B cell (primary cell): ENCODE results near the gene APIP. TPM values are rescaled to one million over a fixed set of nuclear protein-coding genes. Genes with fewer than 3 reads are reported as not detected.

Experiments used
- ATAC-seq: fragments of 200-7000 bp; cut with Tn5 transposase; one replicate; pipeline ENCODE4 v1.10.0; 2021; ENCODE audit warnings: low read depth, mild to moderate bottlenecking, moderate number of reproducible peaks, moderate library complexity
- CTCF ChIA-PET: fragments of 350-600 bp; sonication (Branson Sonifier 250); formaldehyde crosslinking; loops from one replicate; lab custom pipeline; 2021; ENCODE audit warnings: antibody characterized with exemption, inconsistent platforms; lab: Charles Lee
- POLR2A ChIA-PET: fragments of 350-600 bp; sonication (Branson Sonifier 250); formaldehyde crosslinking; loops from one replicate; lab custom pipeline; 2021; ENCODE audit warnings: antibody characterized with exemption; lab: Charles Lee
- DNase-seq: peaks from one replicate; pipeline ENCODE4 v3.0.0; 2013
- H2AFZ ChIP-seq: 2 replicates; pipeline ENCODE4 v1.6.1; 2012; ENCODE audit warnings: mild to moderate bottlenecking, low read depth, low read length; ENCODE audit not compliant: insufficient read depth, poor library complexity, severe bottlenecking
- H3K27ac ChIP-seq, 2 donors: 1 replicate in 1 of 2; 2 replicates in 1 of 2; pipeline ENCODE4 v1.5.1; 2012 to 2013; ENCODE audit warnings: low read length in 2 of 2, mild to moderate bottlenecking in 2 of 2, moderate library complexity in 1 of 2
- H3K27me3 ChIP-seq, 4 experiments: fragments of 200-600 bp in 1 of 4; sonication (generic) in 1 of 4; replicated peaks in 1 of 4; 1 replicate in 2 of 4; 2 replicates in 2 of 4; pipeline versions ENCODE4 v1.6.1 to v1.7.0; 2013 to 2016; ENCODE audit warnings: low read length in 3 of 4, mild to moderate bottlenecking in 2 of 4, mixed read lengths in 1 of 4, moderate library complexity in 1 of 4; ENCODE audit not compliant: insufficient read depth in 4 of 4, control insufficient read depth in 3 of 4; ENCODE audit errors: control extremely low read depth in 1 of 4
- H3K36me3 ChIP-seq, 2 experiments: replicated peaks in 1 of 2; 1 replicate in 1 of 2; 2 replicates in 1 of 2; pipeline versions ENCODE4 v1.6.1 to v1.7.1; 2013; ENCODE audit warnings: low read length in 1 of 2; ENCODE audit not compliant: insufficient read depth in 2 of 2, control insufficient read depth in 1 of 2; ENCODE audit errors: control extremely low read depth in 1 of 2, extremely low read depth in 1 of 2
- H3K4me1 ChIP-seq, 2 donors: fragments of 200-600 bp in 1 of 2; sonication (generic) in 1 of 2; 1 replicate in 1 of 2; 2 replicates in 1 of 2; pipeline versions ENCODE4 v1.5.1 to v1.6.1; 2013 to 2017; ENCODE audit warnings: low read length in 2 of 2; ENCODE audit not compliant: control insufficient read depth in 2 of 2, insufficient read depth in 2 of 2
- H3K4me2 ChIP-seq: replicated peaks from 2 replicates; pipeline ENCODE3; 2012; ENCODE audit warnings: mild to moderate bottlenecking, low read depth, low read length; ENCODE audit not compliant: poor library complexity, severe bottlenecking
- H3K4me3 ChIP-seq, 5 experiments: fragments of 200-600 bp in 1 of 5; sonication (generic) in 1 of 5; 1 replicate in 3 of 5; 2 replicates in 2 of 5; pipeline versions ENCODE4 v1.5.1 to v1.7.0; 2011 to 2016; ENCODE audit warnings: low read length in 4 of 5, mild to moderate bottlenecking in 4 of 5, low read depth in 2 of 5, control low read depth in 1 of 5, moderate library complexity in 1 of 5; ENCODE audit not compliant: insufficient read depth in 1 of 5; ENCODE audit errors: control extremely low read depth in 1 of 5, extremely low read depth in 1 of 5
- H3K79me2 ChIP-seq: fragments of 200-600 bp; sonication (generic); one replicate; pipeline ENCODE4 v1.6.0; 2016; ENCODE audit warnings: low read length; ENCODE audit not compliant: control insufficient read depth, insufficient read depth
- H3K9ac ChIP-seq: fragments of 200-600 bp; sonication (generic); 2 replicates; pipeline ENCODE4 v1.6.1; 2017; ENCODE audit warnings: mild to moderate bottlenecking, low read length, moderate library complexity
- H3K9me3 ChIP-seq, 3 donors: one replicate each; pipeline versions ENCODE4 v1.6.1 to v1.7.1; 2013; ENCODE audit warnings: low read length in 2 of 3; ENCODE audit not compliant: control insufficient read depth in 2 of 3, insufficient read depth in 1 of 3; ENCODE audit errors: control extremely low read depth in 1 of 3
- H4K20me1 ChIP-seq: 2 replicates; pipeline ENCODE4 v1.6.0; 2012; ENCODE audit warnings: mild to moderate bottlenecking, low read length; ENCODE audit not compliant: insufficient read depth, control insufficient read depth, poor library complexity, severe bottlenecking
- H3K27ac Mint-ChIP-seq: one replicate; pipeline ENCODE4 v1.8.0; 2021; ENCODE audit warnings: mixed read lengths
- H3K27me3 Mint-ChIP-seq: one replicate; pipeline ENCODE4 v1.8.0; 2021; ENCODE audit warnings: mixed read lengths
- H3K4me1 Mint-ChIP-seq: one replicate; pipeline ENCODE4 v1.8.0; 2021; ENCODE audit warnings: mixed read lengths
- H3K4me3 Mint-ChIP-seq: one replicate; pipeline ENCODE4 v1.8.0; 2021; ENCODE audit warnings: mixed read lengths
- H3K9me3 Mint-ChIP-seq: one replicate; pipeline ENCODE4 v1.8.0; 2022; ENCODE audit warnings: mixed read lengths; ENCODE audit not compliant: insufficient read depth
- EZH2 ChIP-seq: IDR thresholded peaks from 2 replicates; pipeline ENCODE4 v1.6.1; 2012; ENCODE audit warnings: borderline replicate concordance, low read depth, mild to moderate bottlenecking, moderate library complexity, low read length; ENCODE audit not compliant: insufficient read depth, poor library complexity, severe bottlenecking
- WGBS: methylation state at CpG from one replicate; pipeline ENCODE4 v1.1.5; 2013; ENCODE audit warnings: missing lambda C conversion rate; ENCODE audit not compliant: insufficient coverage; 5-methylcytosine and 5-hydroxymethylcytosine counted together
- intact Hi-C: fragments of 100-400 bp; cut with micrococcal nuclease; formaldehyde crosslinking; loops from one replicate; pipeline ENCODE4 v1.10.0; 2022
- polyA plus RNA-seq: library from polyadenylated mRNA; depleted of rRNA; stranded (reverse); fragments of >200 nt; gene quantifications from 2 replicates; pipeline ENCODE4 v1.2.3, GENCODE V29; 2012
- total RNA-seq, 2 donors: library from RNA; stranded (reverse); fragments of 120-200 nt in 1 of 2; gene quantifications; 1 replicate in 1 of 2; 2 replicates in 1 of 2; pipeline versions ENCODE4 v1.2.3 to v1.2.4, GENCODE V29; 2013 to 2022
- TF ChIP-seq, protein P1 (sequence below): fragments of 200-600 bp; IDR thresholded peaks from one replicate; pipeline ENCODE4 v1.8.0; 2022; ENCODE audit warnings: antibody characterized with exemption, mild to moderate bottlenecking

The APIP gene
- total and polyA plus RNA-seq, 2 donors (not counting 1 experiment from before 2014, with no cell fraction given): 6.1 to 19.4 TPM

- TF ChIP-seq, protein P1, sequence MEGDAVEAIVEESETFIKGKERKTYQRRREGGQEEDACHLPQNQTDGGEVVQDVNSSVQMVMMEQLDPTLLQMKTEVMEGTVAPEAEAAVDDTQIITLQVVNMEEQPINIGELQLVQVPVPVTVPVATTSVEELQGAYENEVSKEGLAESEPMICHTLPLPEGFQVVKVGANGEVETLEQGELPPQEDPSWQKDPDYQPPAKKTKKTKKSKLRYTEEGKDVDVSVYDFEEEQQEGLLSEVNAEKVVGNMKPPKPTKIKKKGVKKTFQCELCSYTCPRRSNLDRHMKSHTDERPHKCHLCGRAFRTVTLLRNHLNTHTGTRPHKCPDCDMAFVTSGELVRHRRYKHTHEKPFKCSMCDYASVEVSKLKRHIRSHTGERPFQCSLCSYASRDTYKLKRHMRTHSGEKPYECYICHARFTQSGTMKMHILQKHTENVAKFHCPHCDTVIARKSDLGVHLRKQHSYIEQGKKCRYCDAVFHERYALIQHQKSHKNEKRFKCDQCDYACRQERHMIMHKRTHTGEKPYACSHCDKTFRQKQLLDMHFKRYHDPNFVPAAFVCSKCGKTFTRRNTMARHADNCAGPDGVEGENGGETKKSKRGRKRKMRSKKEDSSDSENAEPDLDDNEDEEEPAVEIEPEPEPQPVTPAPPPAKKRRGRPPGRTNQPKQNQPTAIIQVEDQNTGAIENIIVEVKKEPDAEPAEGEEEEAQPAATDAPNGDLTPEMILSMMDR: no peak
- no peak for TF ChIP-seq EZH2
- CTCF ChIA-PET: interaction anchor here (2.1 kb wide), 1 partner anchor 15 kb away, joined by 5 read pairs; no protein-coding TSS in a partner anchor
- Mint-ChIP-seq H3K4me1 (peaks cover 9% of the 10 kb centered on the region), H3K27me3 (no peaks in the 10 kb centered on the region), H3K27ac (no peak overlapping the region), H3K9me3 (no peaks in the 10 kb centered on the region), H3K4me3 (no peak overlapping the region)
- Histone ChIP-seq H4K20me1 (peaks cover 23% of the 10 kb centered on the region), H3K27me3 (no peaks in the 10 kb centered on the region), H3K4me1 (peaks cover 10% of the 10 kb centered on the region in 2 donors), H3K9ac (no peak overlapping the region), H2AFZ (no peak overlapping the region), H3K9me3 (no peaks in the 10 kb centered on the region), H3K36me3 (peaks cover 4 to 6% of the 10 kb centered on the region in 2 experiments), H3K27ac (no peak overlapping the region), H3K4me3 (no peak overlapping the region), H3K4me2 (no peak overlapping the region), H3K79me2 (peaks cover 79% of the 10 kb centered on the region)
- ATAC-seq (no peak), DNase-seq (no peak)
- POLR2A ChIA-PET: no interaction called here
- intact Hi-C loops: loop anchor here (10.0 kb wide), 1 partner anchor 1605 kb away; the partner anchor contains the start of gene TRAF6
- 86% methylated on average over 3 of the region's 4 CpGs for WGBS
Observed at GRCh38 chr11:34909955-34910354, 6.2 kb downstream of the APIP start.

DNA sequence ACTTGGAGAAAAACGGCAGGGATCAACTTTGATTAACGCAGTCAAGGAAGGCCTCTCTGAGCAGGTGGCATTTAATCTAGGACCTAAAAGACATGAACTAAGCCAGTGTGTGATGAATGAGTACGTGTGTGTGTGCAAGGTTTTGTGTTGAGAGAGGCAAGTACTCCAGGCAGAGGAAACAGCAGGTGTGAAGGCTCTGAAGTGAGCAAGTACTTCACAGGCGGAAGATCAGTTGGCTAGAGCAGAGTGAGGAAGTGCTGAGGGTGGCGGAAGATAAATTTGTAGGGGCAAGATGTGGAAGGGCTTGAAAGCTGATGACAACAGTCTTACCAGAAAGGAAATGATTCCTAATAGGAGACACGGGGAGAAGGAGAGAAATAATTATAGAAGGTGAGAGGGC lies 6.8 kb downstream of the APIP start:
- peaks cover 11% of the 10 kb centered on the region for H3K4me1 Mint-ChIP-seq
- Histone ChIP-seq H3K36me3 (peaks cover 4 to 6% of the 10 kb centered on the region in 2 experiments), H3K9ac (no peak overlapping the region), H3K4me3 (no peak overlapping the region), H4K20me1 (peaks cover 23% of the 10 kb centered on the region), H3K9me3 (peaks cover 0 to 2% (median 0%) of the 10 kb centered on the region in 3 donors), H3K4me1 (peaks cover 6 to 8% of the 10 kb centered on the region in 2 donors), H3K27ac (no peak overlapping the region), H3K27me3 (no peaks in the 10 kb centered on the region), H3K79me2 (peaks cover 79% of the 10 kb centered on the region), H3K4me2 (no peak overlapping the region), H2AFZ (no peak overlapping the region)
- no peak for TF ChIP-seq EZH2
- TF ChIP-seq, protein P1: no peak
- intact Hi-C loops: no loop called here
- DNase-seq (no peak), ATAC-seq (no peak)
- POLR2A ChIA-PET: no interaction called here
- H3K9me3 Mint-ChIP-seq: no peaks in the 10 kb centered on the region
- 85% methylated on average over 5 of the region's 6 CpGs for WGBS
- H3K27me3 Mint-ChIP-seq: no peaks in the 10 kb centered on the region
- no peak overlapping the region for H3K4me3 Mint-ChIP-seq
- CTCF ChIA-PET: interaction anchor here (2.1 kb wide), 1 partner anchor 15 kb away, joined by 5 read pairs; no protein-coding TSS in a partner anchor
- H3K27ac Mint-ChIP-seq: no peak overlapping the region
